ENCODE measurements around the gene NKX2-3.

NKX2-3 gene

GRCh38 chr10:99531696-99532593 lies 797 bp upstream of the NKX2-3 start:
- Mint-ChIP-seq H3K9me3 (no peaks in the 10 kb centered on the region), H3K36me3 (peaks cover 15% of the 10 kb centered on the region), H3K4me3 (no peak overlapping the region), H3K27me3 (peaks cover 100% of the 10 kb centered on the region), H3K4me1 (peaks cover 58% of the 10 kb centered on the region), H3K27ac (peak overlapping the region; percentile 72)
- DNase-seq = no peak
- CTCF ChIA-PET = no interaction called here

DNA sequence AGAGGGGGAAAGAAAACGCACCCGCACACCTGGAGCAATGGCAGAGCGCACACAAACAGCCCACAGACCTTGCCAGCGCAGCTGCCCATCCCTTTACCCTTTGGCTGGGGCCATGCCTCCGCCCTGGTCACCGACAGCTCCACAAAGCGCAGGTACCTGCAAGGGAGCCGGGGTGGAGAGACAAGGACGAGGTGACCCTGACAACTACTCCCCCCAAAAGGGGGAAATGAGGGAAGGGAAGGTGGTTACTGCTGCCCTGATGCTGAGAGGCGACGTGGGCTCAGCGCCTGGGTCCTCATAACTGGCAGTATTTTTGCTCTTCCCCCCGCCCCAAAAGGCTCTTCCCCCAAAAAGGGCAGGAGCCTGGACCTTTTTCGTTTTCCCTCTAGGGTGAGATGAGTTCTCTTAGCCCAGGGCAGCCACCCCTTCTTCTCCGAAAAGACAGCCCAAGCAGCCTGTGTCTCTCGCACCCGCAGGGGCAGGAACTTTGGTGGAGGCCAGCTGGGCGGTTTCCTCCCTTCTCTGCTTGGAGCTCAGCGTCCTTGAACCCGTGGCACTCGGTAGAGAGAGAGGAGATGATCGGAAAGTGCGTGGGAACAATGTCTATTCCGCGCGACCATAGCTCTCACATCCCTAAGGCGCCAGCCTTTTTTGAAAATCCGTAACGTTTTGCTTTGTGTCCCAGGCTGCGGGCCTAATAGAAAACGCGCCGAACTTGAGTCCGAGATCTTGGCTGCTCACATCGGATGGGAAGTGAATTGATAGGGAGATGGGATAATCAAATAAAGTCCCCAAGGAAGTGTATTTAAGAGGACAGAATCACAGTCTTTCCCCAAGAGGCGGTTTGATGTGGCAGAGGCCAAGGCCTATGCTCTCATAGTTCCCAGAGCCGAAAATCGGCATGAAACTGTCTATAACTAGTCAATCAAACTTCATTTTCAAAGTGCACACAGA lies 1.0 kb downstream of the NKX2-3 start:
- H3K4me3 Mint-ChIP-seq = peak overlapping the region; percentile 4
- peaks cover 100% of the 10 kb centered on the region for H3K27me3 Mint-ChIP-seq
- no peaks in the 10 kb centered on the region for H3K9me3 Mint-ChIP-seq
- H3K27ac Mint-ChIP-seq = peak overlapping the region; percentile 70
- no peak for DNase-seq
- peaks cover 55% of the 10 kb centered on the region for H3K4me1 Mint-ChIP-seq
- CTCF ChIA-PET = no interaction called here
- peaks cover 15% of the 10 kb centered on the region for H3K36me3 Mint-ChIP-seq

DNA sequence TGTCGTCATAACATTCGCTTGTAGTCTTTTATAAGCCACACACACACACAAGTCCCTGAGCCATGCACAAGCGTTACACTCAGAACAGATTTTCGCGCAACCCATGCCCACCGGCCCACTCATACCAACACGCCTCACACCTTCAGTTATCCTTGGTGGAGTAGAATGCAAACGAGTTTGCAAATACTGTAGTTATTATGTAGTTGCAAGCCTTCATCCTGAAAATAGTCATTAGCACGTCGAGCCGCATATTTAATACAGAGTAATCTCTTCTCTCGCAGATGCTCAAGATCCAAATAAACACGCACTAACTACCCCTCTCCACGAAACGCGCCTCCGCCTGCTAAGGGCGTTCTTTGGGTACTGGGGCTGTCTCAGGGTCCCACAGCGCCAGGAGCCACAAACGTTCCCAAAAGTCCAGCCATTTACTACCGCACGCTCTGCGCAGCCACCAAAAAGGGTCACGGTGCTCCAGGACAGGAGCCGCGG lies 1.8 kb downstream of the NKX2-3 start:
- Mint-ChIP-seq H3K4me1 (peaks cover 49% of the 10 kb centered on the region), H3K27me3 (peaks cover 100% of the 10 kb centered on the region), H3K36me3 (peaks cover 15% of the 10 kb centered on the region), H3K9me3 (no peaks in the 10 kb centered on the region), H3K27ac (peak overlapping the region; percentile 70), H3K4me3 (peak overlapping the region; percentile 33)
- no peak for DNase-seq
- CTCF ChIA-PET = interaction anchor here (0.6 kb wide), 1 partner anchor 568 kb away, joined by 3 read pairs; no protein-coding TSS in a partner anchor

- H3K27me3 Mint-ChIP-seq = peaks cover 100% of the 10 kb centered on the region
- H3K4me1 Mint-ChIP-seq = peaks cover 45% of the 10 kb centered on the region
- DNase-seq = no peak
- H3K27ac Mint-ChIP-seq = peak overlapping the region; percentile 70
- CTCF ChIA-PET = interaction anchor here (0.6 kb wide), 1 partner anchor 567 kb away, joined by 3 read pairs; no protein-coding TSS in a partner anchor
- peak overlapping the region; percentile 33 for H3K4me3 Mint-ChIP-seq
- H3K36me3 Mint-ChIP-seq = peaks cover 15% of the 10 kb centered on the region
- no peaks in the 10 kb centered on the region for H3K9me3 Mint-ChIP-seq
Measured at GRCh38 chr10:99534939-99535763, 2.4 kb downstream of the NKX2-3 start.

- Mint-ChIP-seq H3K4me3 (no peak overlapping the region), H3K27me3 (peaks cover 100% of the 10 kb centered on the region), H3K4me1 (peaks cover 43% of the 10 kb centered on the region), H3K27ac (peak overlapping the region; percentile 66), H3K9me3 (no peaks in the 10 kb centered on the region), H3K36me3 (peaks cover 15% of the 10 kb centered on the region)
- CTCF ChIA-PET = no interaction called here
- no peak for DNase-seq
Measured at GRCh38 chr10:99535764-99536337, 3.1 kb downstream of the NKX2-3 start.

GRCh38 chr10:99536338-99537085 lies 3.8 kb downstream of the NKX2-3 start:
- CTCF ChIA-PET = interaction anchor here (1.2 kb wide), 1 partner anchor 77 kb away, joined by 3 read pairs; no protein-coding TSS in a partner anchor
- H3K4me3 Mint-ChIP-seq = no peak overlapping the region
- H3K27ac Mint-ChIP-seq = peak overlapping the region; percentile 74
- peaks cover 39% of the 10 kb centered on the region for H3K4me1 Mint-ChIP-seq
- peaks cover 100% of the 10 kb centered on the region for H3K27me3 Mint-ChIP-seq
- DNase-seq = no peak
- no peaks in the 10 kb centered on the region for H3K9me3 Mint-ChIP-seq
- H3K36me3 Mint-ChIP-seq = peaks cover 15% of the 10 kb centered on the region

- H3K27me3 Mint-ChIP-seq = peaks cover 95% of the 10 kb centered on the region
- peaks cover 36% of the 10 kb centered on the region for H3K4me1 Mint-ChIP-seq
- no peak for DNase-seq
- CTCF ChIA-PET = interaction anchor here (1.2 kb wide), 1 partner anchor 76 kb away, joined by 3 read pairs; no protein-coding TSS in a partner anchor
- peaks cover 13% of the 10 kb centered on the region for H3K36me3 Mint-ChIP-seq
- H3K27ac Mint-ChIP-seq = peak overlapping the region; percentile 74
- H3K4me3 Mint-ChIP-seq = no peak overlapping the region
- H3K9me3 Mint-ChIP-seq = no peaks in the 10 kb centered on the region
Measured at GRCh38 chr10:99537086-99537988, 4.6 kb downstream of the NKX2-3 start.

DNA sequence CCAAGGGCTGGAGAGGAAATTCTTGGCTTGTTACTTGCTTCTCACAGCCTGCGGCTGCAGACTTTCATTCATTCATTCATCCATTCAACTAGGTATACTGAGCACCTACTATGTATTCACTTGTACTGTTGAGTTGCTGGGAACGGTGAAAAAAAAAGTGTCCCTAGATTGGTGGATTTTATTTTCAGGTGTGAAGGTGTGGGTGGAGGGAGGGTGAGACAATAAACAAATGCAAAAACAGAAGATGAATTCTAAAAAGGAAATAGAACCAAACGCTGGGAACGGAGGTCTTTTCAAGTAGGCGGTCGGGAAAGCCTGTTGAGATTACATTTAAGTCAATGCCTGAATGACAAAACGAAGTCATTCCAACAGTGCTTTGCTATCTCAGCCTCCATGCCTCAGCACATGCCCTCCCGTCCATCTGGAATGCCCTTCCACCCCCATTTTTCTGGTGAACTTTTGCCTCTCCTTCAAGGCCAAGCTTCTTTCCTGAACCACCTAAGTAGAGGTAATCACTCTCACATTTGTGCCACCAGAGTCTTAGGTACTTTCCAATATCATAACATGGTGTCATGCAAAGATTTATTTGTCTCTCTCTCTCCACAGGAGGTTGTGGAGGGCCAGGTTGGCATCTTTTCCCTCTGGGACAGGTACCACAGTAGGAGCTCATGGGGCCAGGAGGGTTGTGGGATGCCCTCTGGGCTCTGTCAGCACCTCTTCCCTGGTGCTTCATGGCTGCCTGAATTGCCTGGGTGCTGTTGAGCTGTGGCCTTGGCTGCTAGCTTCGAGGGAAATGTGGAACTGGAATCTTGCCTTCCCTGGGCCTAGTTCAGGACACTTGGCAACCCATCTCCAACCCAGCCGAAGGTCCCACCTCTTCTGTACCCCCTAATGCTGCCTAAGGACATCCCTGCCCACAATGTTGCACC lies 5.5 kb downstream of the NKX2-3 start:
- H3K4me1 Mint-ChIP-seq = peaks cover 27% of the 10 kb centered on the region
- H3K9me3 Mint-ChIP-seq = no peaks in the 10 kb centered on the region
- CTCF ChIA-PET = interaction anchor here (1.7 kb wide), 1 partner anchor 76 kb away, joined by 4 read pairs; no protein-coding TSS in a partner anchor
- DNase-seq = no peak
- H3K27ac Mint-ChIP-seq = no peak overlapping the region
- peaks cover 95% of the 10 kb centered on the region for H3K27me3 Mint-ChIP-seq
- H3K36me3 Mint-ChIP-seq = peaks cover 6% of the 10 kb centered on the region
- H3K4me3 Mint-ChIP-seq = no peak overlapping the region

DNA sequence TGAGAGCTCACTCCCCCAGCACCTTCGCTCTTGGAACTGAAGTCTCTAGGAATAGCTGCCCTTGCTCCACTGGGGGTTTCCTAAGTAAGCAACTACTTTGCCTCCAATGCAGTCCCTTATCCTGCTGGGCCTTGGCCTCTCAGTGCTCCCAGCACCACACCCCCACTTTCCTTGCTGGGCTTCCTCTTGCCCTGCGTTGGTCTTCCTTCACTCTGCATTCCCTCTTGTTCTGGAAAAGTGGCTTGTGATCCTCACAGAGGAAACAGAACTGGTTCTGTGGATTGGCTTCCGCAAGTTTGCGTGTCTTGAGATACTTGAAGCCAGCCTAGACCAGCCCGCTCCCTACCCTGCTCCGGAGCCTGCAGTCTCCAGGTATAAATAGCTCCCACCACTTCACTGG lies 6.4 kb downstream of the NKX2-3 start:
- Mint-ChIP-seq H3K27ac (no peak overlapping the region), H3K4me3 (no peak overlapping the region), H3K36me3 (peaks cover 4% of the 10 kb centered on the region), H3K4me1 (peaks cover 21% of the 10 kb centered on the region), H3K9me3 (no peaks in the 10 kb centered on the region), H3K27me3 (peaks cover 94% of the 10 kb centered on the region)
- DNase-seq = no peak
- CTCF ChIA-PET = interaction anchor here (1.7 kb wide), 1 partner anchor 75 kb away, joined by 4 read pairs; no protein-coding TSS in a partner anchor

GRCh38 chr10:99539820-99540219 lies 7.1 kb downstream of the NKX2-3 start:
- Mint-ChIP-seq H3K27me3 (peaks cover 92% of the 10 kb centered on the region), H3K9me3 (no peaks in the 10 kb centered on the region), H3K27ac (peak overlapping the region; percentile 11), H3K4me1 (peaks cover 14% of the 10 kb centered on the region), H3K36me3 (no peaks in the 10 kb centered on the region), H3K4me3 (no peak overlapping the region)
- CTCF ChIA-PET = interaction anchor here (1.7 kb wide), 1 partner anchor 74 kb away, joined by 4 read pairs; no protein-coding TSS in a partner anchor
- DNase-seq = no peak

DNA sequence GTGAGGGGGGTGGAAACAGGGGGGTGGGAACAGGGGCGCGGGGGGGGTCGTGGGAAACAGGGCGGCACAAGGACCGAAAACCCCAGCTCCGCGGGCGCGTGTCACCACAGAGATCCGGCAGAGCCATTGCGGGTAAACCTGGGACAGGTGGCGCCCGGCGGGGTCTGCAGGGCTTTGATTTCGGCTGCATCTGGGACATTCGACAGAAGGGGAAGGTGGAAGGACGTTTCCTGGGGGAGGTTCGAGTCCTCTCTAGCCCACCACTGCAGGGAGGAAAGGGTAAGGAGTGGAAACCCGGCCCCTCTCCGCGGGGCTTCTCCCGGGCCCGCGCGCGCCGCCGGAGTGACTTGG lies 7.5 kb downstream of the NKX2-3 start:
- H3K27ac Mint-ChIP-seq = no peak overlapping the region
- H3K4me3 Mint-ChIP-seq = no peak overlapping the region

More for the DNA sequence above, 7.5 kb downstream of the NKX2-3 start:
- DNase-seq = no peak
- Mint-ChIP-seq H3K36me3 (no peaks in the 10 kb centered on the region), H3K4me1 (peaks cover 12% of the 10 kb centered on the region), H3K27me3 (peaks cover 92% of the 10 kb centered on the region), H3K9me3 (no peaks in the 10 kb centered on the region)
- CTCF ChIA-PET = no interaction called here
